Tibial artery (tissue), 4 donors: ENCODE results near the gene ZNRD2.

Experiments used
- DNase-seq, 2 donors: peaks; one replicate each; pipeline ENCODE4 v3.0.0-alpha.2; 2019
- H3K27ac ChIP-seq, 2 donors: fragments of 200-600 bp; sonication (generic) in 1 of 2; 1 replicate in 1 of 2; 2 replicates in 1 of 2; pipeline ENCODE4 v1.5.1; 2018 to 2019; ENCODE audit warnings: mild to moderate bottlenecking in 1 of 2
- H3K27me3 ChIP-seq, 2 donors: fragments of 200-600 bp; sonication (generic) in 1 of 2; one replicate each; pipeline versions ENCODE4 v1.5.1 to v1.6.0; 2016 to 2019
- H3K36me3 ChIP-seq, 3 donors: fragments of 200-600 bp; sonication (generic) in 2 of 3; one replicate each; pipeline ENCODE4 v1.5.1; 2016 to 2019; ENCODE audit warnings: mild to moderate bottlenecking in 2 of 3
- H3K4me1 ChIP-seq, 4 donors: fragments of 200-600 bp; sonication (generic) in 2 of 4; 1 replicate in 3 of 4; 2 replicates in 1 of 4; pipeline ENCODE4 v1.5.1; 2016 to 2019
- H3K4me3 ChIP-seq, 2 donors: fragments of 200-600 bp; sonication (generic) in 1 of 2; 1 replicate in 1 of 2; 2 replicates in 1 of 2; pipeline ENCODE4 v1.5.1; 2018 to 2019; ENCODE audit warnings: mild to moderate bottlenecking in 2 of 2
- H3K9me3 ChIP-seq, 3 donors: fragments of 200-600 bp; sonication (generic) in 1 of 3; one replicate each; pipeline ENCODE4 v1.5.1; 2016 to 2019
- intact Hi-C: fragments of 100-400 bp; cut with DNase I; formaldehyde crosslinking; loops from one replicate; pipeline ENCODE4 v1.15.0; 2023; ENCODE audit warnings: low total_unique reads
- TF ChIP-seq, protein P1 (sequence below), 2 experiments: fragments of 200-600 bp in 1 of 2; fragments of 450-650 bp in 1 of 2; IDR thresholded peaks; one replicate each; pipeline ENCODE4 v1.5.1; 2017 to 2019; ENCODE audit warnings: antibody characterized with exemption in 2 of 2, mild to moderate bottlenecking in 1 of 2, moderate library complexity in 1 of 2

The ZNRD2 gene

DNA sequence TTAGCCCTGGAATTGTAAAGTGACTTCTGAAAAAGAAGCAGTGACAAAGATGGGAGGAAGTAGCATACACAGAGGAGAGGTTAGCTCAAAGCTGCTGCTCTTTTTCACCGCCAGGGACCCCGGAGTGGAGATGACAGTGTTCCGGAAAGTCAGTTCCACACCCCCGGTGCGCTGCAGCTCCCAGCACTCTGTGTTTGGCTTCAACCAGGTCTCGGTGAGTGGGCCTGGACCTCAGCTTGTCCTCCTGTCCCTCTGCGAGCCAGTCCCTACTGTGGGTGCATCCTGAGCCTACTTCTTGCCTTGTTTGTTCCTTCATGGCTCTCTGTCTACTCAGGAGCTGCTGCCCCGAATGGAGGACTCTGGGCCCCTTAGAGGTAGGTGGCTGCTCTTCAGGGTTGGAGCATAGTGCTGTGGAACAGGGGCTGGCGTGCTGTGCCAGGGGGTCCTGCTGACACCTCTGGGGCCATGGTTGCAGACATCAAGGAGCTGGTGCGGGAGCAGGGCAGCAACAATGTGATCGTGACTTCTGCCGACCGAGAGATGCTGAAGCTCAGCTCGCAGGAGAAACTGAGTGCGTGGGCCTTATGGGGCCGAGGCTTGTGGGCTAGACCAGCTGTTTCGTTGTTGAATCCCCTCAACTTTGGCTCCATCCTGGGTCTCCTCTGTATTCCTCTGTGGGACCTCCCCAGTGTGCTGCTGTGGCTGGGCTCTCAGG lies 47.0 kb downstream of the ZNRD2 start:
- no peaks in the 10 kb centered on the region for H3K27me3 ChIP-seq
- peak overlapping the region in 1 of 2 donors; percentile 98 for H3K4me3 ChIP-seq
- intact Hi-C loops = loop anchor here (5.0 kb wide), 2 partner anchors 45 to 200 kb away; partner anchors contain the start of gene RELA
- TF ChIP-seq, protein P1, sequence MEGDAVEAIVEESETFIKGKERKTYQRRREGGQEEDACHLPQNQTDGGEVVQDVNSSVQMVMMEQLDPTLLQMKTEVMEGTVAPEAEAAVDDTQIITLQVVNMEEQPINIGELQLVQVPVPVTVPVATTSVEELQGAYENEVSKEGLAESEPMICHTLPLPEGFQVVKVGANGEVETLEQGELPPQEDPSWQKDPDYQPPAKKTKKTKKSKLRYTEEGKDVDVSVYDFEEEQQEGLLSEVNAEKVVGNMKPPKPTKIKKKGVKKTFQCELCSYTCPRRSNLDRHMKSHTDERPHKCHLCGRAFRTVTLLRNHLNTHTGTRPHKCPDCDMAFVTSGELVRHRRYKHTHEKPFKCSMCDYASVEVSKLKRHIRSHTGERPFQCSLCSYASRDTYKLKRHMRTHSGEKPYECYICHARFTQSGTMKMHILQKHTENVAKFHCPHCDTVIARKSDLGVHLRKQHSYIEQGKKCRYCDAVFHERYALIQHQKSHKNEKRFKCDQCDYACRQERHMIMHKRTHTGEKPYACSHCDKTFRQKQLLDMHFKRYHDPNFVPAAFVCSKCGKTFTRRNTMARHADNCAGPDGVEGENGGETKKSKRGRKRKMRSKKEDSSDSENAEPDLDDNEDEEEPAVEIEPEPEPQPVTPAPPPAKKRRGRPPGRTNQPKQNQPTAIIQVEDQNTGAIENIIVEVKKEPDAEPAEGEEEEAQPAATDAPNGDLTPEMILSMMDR (IDR thresholded peaks at IDR 0.05) = no peak
- peaks cover 0 to 40% (median 30%) of the 10 kb centered on the region in 4 donors for H3K4me1 ChIP-seq
- no peak overlapping the region for H3K27ac ChIP-seq
- H3K36me3 ChIP-seq = peaks cover 35 to 66% (median 50%) of the 10 kb centered on the region in 3 donors
- no peaks in the 10 kb centered on the region for H3K9me3 ChIP-seq
- DNase-seq = peak in 1 of 2 donors; percentile 62

- no peak overlapping the region for H3K27ac ChIP-seq
- peak in 1 of 2 donors; percentile 64 for DNase-seq
These were observed 47.9 kb downstream of the ZNRD2 start for GRCh38 chr11:65617990-65618751.

DNA sequence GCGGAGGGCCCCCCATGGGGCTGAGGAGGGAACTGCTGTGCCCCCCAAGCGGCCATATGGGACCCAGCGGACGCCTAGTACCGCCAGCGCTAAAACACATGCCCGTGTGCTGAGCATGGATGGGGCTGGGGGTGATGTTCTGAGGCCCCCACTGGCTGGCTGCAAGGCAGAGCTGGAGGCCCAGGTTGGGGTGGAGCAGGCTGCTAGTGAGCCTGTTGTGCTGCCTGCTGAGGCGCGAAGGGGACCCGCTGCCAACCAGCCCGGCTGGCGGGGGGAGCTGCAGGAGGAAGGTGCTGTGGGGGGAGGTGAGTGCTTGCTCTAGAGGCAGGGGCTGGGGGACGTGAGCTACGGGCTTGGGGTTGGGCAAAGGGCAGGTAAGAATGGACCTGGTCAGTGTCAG lies 48.5 kb downstream of the ZNRD2 start:
- peaks cover 0 to 25% (median 17%) of the 10 kb centered on the region in 4 donors for H3K4me1 ChIP-seq
- H3K4me3 ChIP-seq = no peak overlapping the region
- no peaks in the 10 kb centered on the region for H3K9me3 ChIP-seq
- intact Hi-C loops = loop anchor here (5.0 kb wide), 2 partner anchors 44 to 199 kb away; partner anchors contain the start of gene RELA
- no peak overlapping the region for H3K27ac ChIP-seq
- DNase-seq = peak in 1 of 2 donors; percentile 61
- TF ChIP-seq, protein P1 (IDR thresholded peaks at IDR 0.05) = no peak
- peaks cover 43 to 71% (median 62%) of the 10 kb centered on the region in 3 donors for H3K36me3 ChIP-seq
- H3K27me3 ChIP-seq = no peaks in the 10 kb centered on the region

More at GRCh38 chr11:65617990-65618751, 47.9 kb downstream of the ZNRD2 start:
- intact Hi-C loops = loop anchor here (5.0 kb wide), 2 partner anchors 44 to 199 kb away; partner anchors contain the start of gene RELA
- peaks cover 0 to 31% (median 21%) of the 10 kb centered on the region in 4 donors for H3K4me1 ChIP-seq
- TF ChIP-seq, protein P1 (IDR thresholded peaks at IDR 0.05) = no peak
- no peaks in the 10 kb centered on the region for H3K9me3 ChIP-seq
- H3K36me3 ChIP-seq = peaks cover 40 to 66% (median 57%) of the 10 kb centered on the region in 3 donors
- H3K27me3 ChIP-seq = no peaks in the 10 kb centered on the region
- H3K4me3 ChIP-seq = no peak overlapping the region

GRCh38 chr11:65619281-65619928 lies 49.1 kb downstream of the ZNRD2 start:
- peak in 1 of 2 donors; percentile 63 for DNase-seq
- no peak overlapping the region for H3K27ac ChIP-seq
- intact Hi-C loops = loop anchor here (5.0 kb wide), 2 partner anchors 43 to 198 kb away; partner anchors contain the start of gene RELA
- H3K36me3 ChIP-seq = peaks cover 43 to 77% (median 68%) of the 10 kb centered on the region in 3 donors
- TF ChIP-seq, protein P1 (IDR thresholded peaks at IDR 0.05) = no peak
- no peaks in the 10 kb centered on the region for H3K9me3 ChIP-seq
- H3K4me1 ChIP-seq = peaks cover 0 to 25% (median 17%) of the 10 kb centered on the region in 4 donors
- H3K4me3 ChIP-seq = no peak overlapping the region
- no peaks in the 10 kb centered on the region for H3K27me3 ChIP-seq

DNA sequence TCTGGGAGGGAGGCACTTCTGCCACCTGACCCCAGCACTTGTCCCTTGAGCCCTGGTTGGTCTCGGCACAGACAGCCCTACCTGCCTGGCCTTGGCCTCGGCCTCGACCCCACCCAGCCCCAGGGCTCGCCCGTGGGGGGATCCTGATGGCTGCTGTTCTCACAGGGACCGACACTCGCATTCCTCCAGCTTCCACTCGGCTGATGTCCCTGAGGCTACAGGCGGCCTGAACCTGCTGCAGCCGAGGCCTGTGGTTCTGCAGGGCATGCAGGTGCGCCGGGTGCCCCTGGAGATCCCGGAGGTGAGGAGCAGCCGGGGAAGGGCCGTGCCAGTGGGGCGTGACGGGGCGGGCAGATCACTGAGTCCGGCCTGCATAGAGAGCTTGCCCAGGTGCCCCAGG lies 50.4 kb downstream of the ZNRD2 start:
- intact Hi-C loops = no loop called here
- H3K4me1 ChIP-seq = peaks cover 0 to 25% (median 17%) of the 10 kb centered on the region in 4 donors
- peaks cover 52 to 90% (median 81%) of the 10 kb centered on the region in 3 donors for H3K36me3 ChIP-seq
- no peaks in the 10 kb centered on the region for H3K27me3 ChIP-seq
- H3K4me3 ChIP-seq = no peak overlapping the region
- H3K27ac ChIP-seq = no peak overlapping the region
- H3K9me3 ChIP-seq = no peaks in the 10 kb centered on the region
- DNase-seq = peak in 1 of 2 donors; percentile 66
- TF ChIP-seq, protein P1 (IDR thresholded peaks at IDR 0.05) = no peak
